Measurements from ENCODE around the gene TFDP2. TPM values are rescaled to one million over a fixed set of nuclear protein-coding genes. Genes with fewer than 3 reads are reported as not detected.

TFDP2 gene
- total and polyA plus RNA-seq, 9 of the 15 experiments (the other 6 are each of a cell fraction or from before 2014, with no cell fraction given), result 95.6 to 179 (median 126) TPM

- no peak for TF ChIP-seq ZFP91 (CRISPR knock-in tag; IDR thresholded peaks at IDR 0.05)
- TF ChIP-seq FOXK2 (conservative IDR thresholded peaks at IDR 0.05 in 1 of 2, IDR thresholded peaks at IDR 0.05 in 1 of 2; ENCODE audit: low read depth in 2 of 2), result no peak
- no peak for TF ChIP-seq IFI16 (CRISPR knock-in tag; IDR thresholded peaks at IDR 0.05)
Measured at GRCh38 chr3:142106548-142106947, 42.8 kb downstream of the TFDP2 start (continued).

GRCh38 chr3:142105991-142106390 lies 43.4 kb downstream of the TFDP2 start:
- H3K9ac ChIP-seq (ENCODE audit: insufficient read depth in 1 of 2, low read depth in 2 of 2, low read length in 2 of 2), result no peak overlapping the region
- H2AFZ ChIP-seq (ENCODE audit: low read depth, low read length), result no peak overlapping the region

More at GRCh38 chr3:142105991-142106390, 43.4 kb downstream of the TFDP2 start:
- TF ChIP-seq PHB (CRISPR knock-in tag; IDR thresholded peaks at IDR 0.05) (no peak), ZFP91 (CRISPR knock-in tag; IDR thresholded peaks at IDR 0.05) (no peak), ID3 (CRISPR knock-in tag; IDR thresholded peaks at IDR 0.05) (no peak), ID3 (tag; IDR thresholded peaks at IDR 0.05) (no peak), ZNF282 (CRISPR knock-in tag; IDR thresholded peaks at IDR 0.05) (no peak), ZNF316 (IDR thresholded peaks at IDR 0.05) (no peak), MBD2 (IDR thresholded peaks at IDR 0.05; ENCODE audit: borderline replicate concordance, low read depth) (no peak), ZNF134 (CRISPR knock-in tag; conservative IDR thresholded peaks at IDR 0.05) (no peak), FOXM1 (IDR thresholded peaks at IDR 0.05; ENCODE audit: low read depth) (no peak), FOXM1 (CRISPR knock-in tag; IDR thresholded peaks at IDR 0.05; ENCODE audit: low read depth) (no peak), ELF2 (CRISPR knock-in tag; IDR thresholded peaks at IDR 0.05) (no peak), RFX1 (IDR thresholded peaks at IDR 0.05) (no peak), PCBP2 (IDR thresholded peaks at IDR 0.05; ENCODE audit: low read depth, low read length, poor library complexity, severe bottlenecking) (no peak), PYGO2 (tag; IDR thresholded peaks at IDR 0.05) (no peak), HLTF (IDR thresholded peaks at IDR 0.05) (no peak), PHF20 (IDR thresholded peaks at IDR 0.05; ENCODE audit: partially characterized antibody) (no peak), SP1 (CRISPR knock-in tag; IDR thresholded peaks at IDR 0.05) (no peak), KAT2B (IDR thresholded peaks at IDR 0.05; ENCODE audit: low read depth, low read length) (no peak)
- intact Hi-C loops (cut with micrococcal nuclease) (no loop called here), in situ Hi-C loops (cut with MboI) (no loop called here)
- no peaks in the 10 kb centered on the region for H3K79me2 ChIP-seq (ENCODE audit: control insufficient read depth, insufficient read depth, low read length)
- no peak overlapping the region for H3K4me2 ChIP-seq (ENCODE audit: insufficient read depth, low read length)
- BruUV-seq (replicated peaks), result no TSS peak
- no peak overlapping the region for H3K4me3 ChIP-seq
- ChIA-PET POLR2A (no interaction called here), CTCF (ENCODE audit: low intra/inter-chr PET ratio) (no interaction called here)
- H3K9me3 ChIP-seq (replicated peaks; ENCODE audit: control insufficient read depth, insufficient read depth, low read depth, low read length), result no peaks in the 10 kb centered on the region
- no peaks in the 10 kb centered on the region for H3K36me3 ChIP-seq (ENCODE audit: control insufficient read depth, insufficient read depth, low read length)
- H3K4me1 ChIP-seq (replicated peaks in 1 of 2; ENCODE audit: control insufficient read depth in 2 of 2, insufficient read depth in 2 of 2, low read length in 2 of 2), result no peaks in the 10 kb centered on the region
- whole genome bisulfite sequencing (ENCODE audit: insufficient coverage, low coverage, missing lambda C conversion rate), result 0% methylated on average over 1 of the region's 1 CpG
- DNase-seq (ENCODE audit: extremely low read depth in 1 of 4, low spot score in 3 of 4) (no peak), ATAC-seq (no peak), FAIRE-seq (no peak)
- no peak overlapping the region for H3K27ac ChIP-seq (ENCODE audit: extremely low read depth, low read depth, low read length)
- no peaks in the 10 kb centered on the region for H3K27me3 ChIP-seq (ENCODE audit: control insufficient read depth in 2 of 2, insufficient read depth in 2 of 2, low read length in 2 of 2)
- no peaks in the 10 kb centered on the region for H4K20me1 ChIP-seq (replicated peaks; ENCODE audit: control insufficient read depth, insufficient read depth, low read length)
- no peaks in the 10 kb centered on the region for H3K9me1 ChIP-seq (ENCODE audit: control insufficient read depth, insufficient read depth, low read length)

All from K562 (cell line).